ENCODE measurements around the gene HDGFL2. TPM values are rescaled to one million over a fixed set of nuclear protein-coding genes. Genes with fewer than 3 reads are reported as not detected.

Gene HDGFL2
- total RNA-seq (32.7 TPM), polyA plus RNA-seq (10 to 100 TPM; 11.5 to 12.6 (median 12.2) TPM)

- ATAC-seq (ENCODE audit: low read depth in 2 of 2), result no peak
- no peak within 1 kb of the TSS for H3K27ac Mint-ChIP-seq
- Histone ChIP-seq H3K9me3 (ENCODE audit: control insufficient read depth in 2 of 2, low read length in 2 of 2) (no peaks in the 10 kb centered on the region), H3K27ac (ENCODE audit: insufficient read depth, low read length, poor library complexity, severe bottlenecking) (peak within 1 kb of the TSS; percentile 83), H3K27me3 (ENCODE audit: control insufficient read depth, insufficient read depth, low read length) (no peaks in the 10 kb centered on the region), H3K4me3 (ENCODE audit: low read depth, low read length) (peak within 1 kb of the TSS; percentile 92), H3K4me1 (ENCODE audit: control insufficient read depth, insufficient read depth, low read length, poor library complexity, severe bottlenecking) (peaks cover 30% of the 10 kb centered on the region), H3K36me3 (ENCODE audit: control insufficient read depth, insufficient read depth, low read length) (peaks cover 10% of the 10 kb centered on the region)
- no peaks in the 10 kb centered on the region for H3K9me3 Mint-ChIP-seq
- H3K27me3 Mint-ChIP-seq, result no peaks in the 10 kb centered on the region
- H3K36me3 Mint-ChIP-seq, result peaks cover 8% of the 10 kb centered on the region
- peak within 1 kb of the TSS in 3 of 4 donors; percentile 70 to 79 (median 76) for H3K4me3 Mint-ChIP-seq
- DNase-seq, result no peak
- peaks cover 0 to 31% (median 7%) of the 10 kb centered on the region in 4 donors for H3K4me1 Mint-ChIP-seq
These were observed at the start of gene HDGFL2 for GRCh38 chr19:4472174-4472974. Gene HDGFL2, plus strand, starts transcription at chr19:4472297. Its CDS starts 54 bp downstream, at chr19:4472351.

GRCh38 chr19:4423416-4424126, 48.5 kb upstream of the HDGFL2 start:
- no peaks in the 10 kb centered on the region for H3K4me1 ChIP-seq (ENCODE audit: control insufficient read depth, insufficient read depth, low read length, poor library complexity, severe bottlenecking)
- H3K4me1 Mint-ChIP-seq, result no peaks in the 10 kb centered on the region
- H3K27ac ChIP-seq (ENCODE audit: insufficient read depth, low read length, poor library complexity, severe bottlenecking), result no peak overlapping the region
- H3K4me3 Mint-ChIP-seq, result no peak overlapping the region
- no peaks in the 10 kb centered on the region for H3K9me3 Mint-ChIP-seq
- H3K27me3 Mint-ChIP-seq, result no peaks in the 10 kb centered on the region
- H3K27ac Mint-ChIP-seq, result peak overlapping the region in 1 of 3 donors; percentile 32
- no peak overlapping the region for H3K4me3 ChIP-seq (ENCODE audit: low read depth, low read length)
- peaks cover 18% of the 10 kb centered on the region for H3K36me3 Mint-ChIP-seq
- ATAC-seq (ENCODE audit: low read depth in 2 of 2) (no peak), DNase-seq (no peak)
- no peaks in the 10 kb centered on the region for H3K27me3 ChIP-seq (ENCODE audit: control insufficient read depth, insufficient read depth, low read length)
- peaks cover 15% of the 10 kb centered on the region for H3K36me3 ChIP-seq (ENCODE audit: control insufficient read depth, insufficient read depth, low read length)
- H3K9me3 ChIP-seq (ENCODE audit: control insufficient read depth in 2 of 2, low read length in 2 of 2), result no peaks in the 10 kb centered on the region

GRCh38 chr19:4425537-4425936, 46.6 kb upstream of the HDGFL2 start:
- H3K4me1 ChIP-seq (ENCODE audit: control insufficient read depth, insufficient read depth, low read length, poor library complexity, severe bottlenecking), result no peaks in the 10 kb centered on the region
- H3K36me3 ChIP-seq (ENCODE audit: control insufficient read depth, insufficient read depth, low read length), result peaks cover 26% of the 10 kb centered on the region
- no peaks in the 10 kb centered on the region for H3K9me3 Mint-ChIP-seq
- peaks cover 28% of the 10 kb centered on the region for H3K36me3 Mint-ChIP-seq
- no peaks in the 10 kb centered on the region for H3K27me3 Mint-ChIP-seq
- H3K4me1 Mint-ChIP-seq, result no peaks in the 10 kb centered on the region
- H3K27ac Mint-ChIP-seq, result peak overlapping the region in 2 of 3 donors; percentile 20 to 52
- no peak overlapping the region for H3K4me3 ChIP-seq (ENCODE audit: low read depth, low read length)
- H3K27ac ChIP-seq (ENCODE audit: insufficient read depth, low read length, poor library complexity, severe bottlenecking), result no peak overlapping the region
- no peak for DNase-seq
- no peaks in the 10 kb centered on the region for H3K27me3 ChIP-seq (ENCODE audit: control insufficient read depth, insufficient read depth, low read length)
- H3K9me3 ChIP-seq (ENCODE audit: control insufficient read depth in 2 of 2, low read length in 2 of 2), result no peaks in the 10 kb centered on the region
- H3K4me3 Mint-ChIP-seq, result no peak overlapping the region
- no peak for ATAC-seq (ENCODE audit: low read depth in 2 of 2)

- Mint-ChIP-seq H3K4me1 (no peaks in the 10 kb centered on the region), H3K27ac (peak overlapping the region in 1 of 3 donors; percentile 63), H3K27me3 (no peaks in the 10 kb centered on the region), H3K9me3 (no peaks in the 10 kb centered on the region), H3K4me3 (no peak overlapping the region), H3K36me3 (peaks cover 29% of the 10 kb centered on the region)
- ATAC-seq (ENCODE audit: low read depth in 2 of 2) (no peak), DNase-seq (no peak)
- Histone ChIP-seq H3K27ac (ENCODE audit: insufficient read depth, low read length, poor library complexity, severe bottlenecking) (no peak overlapping the region), H3K36me3 (ENCODE audit: control insufficient read depth, insufficient read depth, low read length) (peaks cover 19% of the 10 kb centered on the region), H3K4me1 (ENCODE audit: control insufficient read depth, insufficient read depth, low read length, poor library complexity, severe bottlenecking) (no peaks in the 10 kb centered on the region), H3K9me3 (ENCODE audit: control insufficient read depth in 2 of 2, low read length in 2 of 2) (no peaks in the 10 kb centered on the region), H3K4me3 (ENCODE audit: low read depth, low read length) (no peak overlapping the region), H3K27me3 (ENCODE audit: control insufficient read depth, insufficient read depth, low read length) (no peaks in the 10 kb centered on the region)
These were observed 43.6 kb upstream of the HDGFL2 start for GRCh38 chr19:4428326-4428975.

GRCh38 chr19:4429256-4429655, 42.8 kb upstream of the HDGFL2 start:
- no peak for DNase-seq
- H3K4me3 ChIP-seq (ENCODE audit: low read depth, low read length), result no peak overlapping the region
- H3K4me1 Mint-ChIP-seq, result no peaks in the 10 kb centered on the region
- ATAC-seq (ENCODE audit: low read depth in 2 of 2), result no peak
- peaks cover 19% of the 10 kb centered on the region for H3K36me3 ChIP-seq (ENCODE audit: control insufficient read depth, insufficient read depth, low read length)
- H3K27ac Mint-ChIP-seq, result no peak overlapping the region
- H3K9me3 ChIP-seq (ENCODE audit: control insufficient read depth in 2 of 2, low read length in 2 of 2), result no peaks in the 10 kb centered on the region
- no peak overlapping the region for H3K27ac ChIP-seq (ENCODE audit: insufficient read depth, low read length, poor library complexity, severe bottlenecking)
- H3K9me3 Mint-ChIP-seq, result no peaks in the 10 kb centered on the region
- H3K27me3 ChIP-seq (ENCODE audit: control insufficient read depth, insufficient read depth, low read length), result no peaks in the 10 kb centered on the region
- no peak overlapping the region for H3K4me3 Mint-ChIP-seq
- H3K4me1 ChIP-seq (ENCODE audit: control insufficient read depth, insufficient read depth, low read length, poor library complexity, severe bottlenecking), result no peaks in the 10 kb centered on the region
- H3K36me3 Mint-ChIP-seq, result peaks cover 27% of the 10 kb centered on the region
- no peaks in the 10 kb centered on the region for H3K27me3 Mint-ChIP-seq

GRCh38 chr19:4429771-4430171, 42.3 kb upstream of the HDGFL2 start:
- peak overlapping the region in 1 of 3 donors; percentile 69 for H3K27ac Mint-ChIP-seq
- ATAC-seq (ENCODE audit: low read depth in 2 of 2) (no peak), DNase-seq (no peak)
- Histone ChIP-seq H3K27ac (ENCODE audit: insufficient read depth, low read length, poor library complexity, severe bottlenecking) (no peak overlapping the region), H3K4me1 (ENCODE audit: control insufficient read depth, insufficient read depth, low read length, poor library complexity, severe bottlenecking) (no peaks in the 10 kb centered on the region), H3K36me3 (ENCODE audit: control insufficient read depth, insufficient read depth, low read length) (peaks cover 22% of the 10 kb centered on the region), H3K9me3 (ENCODE audit: control insufficient read depth in 2 of 2, low read length in 2 of 2) (no peaks in the 10 kb centered on the region), H3K4me3 (ENCODE audit: low read depth, low read length) (no peak overlapping the region), H3K27me3 (ENCODE audit: control insufficient read depth, insufficient read depth, low read length) (no peaks in the 10 kb centered on the region)
- no peaks in the 10 kb centered on the region for H3K27me3 Mint-ChIP-seq
- peaks cover 32% of the 10 kb centered on the region for H3K36me3 Mint-ChIP-seq
- no peak overlapping the region for H3K4me3 Mint-ChIP-seq
- no peaks in the 10 kb centered on the region for H3K9me3 Mint-ChIP-seq
- H3K4me1 Mint-ChIP-seq, result no peaks in the 10 kb centered on the region

- Histone ChIP-seq H3K4me1 (ENCODE audit: control insufficient read depth, insufficient read depth, low read length, poor library complexity, severe bottlenecking) (no peaks in the 10 kb centered on the region), H3K9me3 (ENCODE audit: control insufficient read depth in 2 of 2, low read length in 2 of 2) (no peaks in the 10 kb centered on the region), H3K36me3 (ENCODE audit: control insufficient read depth, insufficient read depth, low read length) (peaks cover 16% of the 10 kb centered on the region), H3K4me3 (ENCODE audit: low read depth, low read length) (no peak overlapping the region), H3K27ac (ENCODE audit: insufficient read depth, low read length, poor library complexity, severe bottlenecking) (no peak overlapping the region), H3K27me3 (ENCODE audit: control insufficient read depth, insufficient read depth, low read length) (no peaks in the 10 kb centered on the region)
- peaks cover 29% of the 10 kb centered on the region for H3K36me3 Mint-ChIP-seq
- no peak overlapping the region for H3K4me3 Mint-ChIP-seq
- DNase-seq, result no peak
- H3K9me3 Mint-ChIP-seq, result no peaks in the 10 kb centered on the region
- no peaks in the 10 kb centered on the region for H3K27me3 Mint-ChIP-seq
- H3K4me1 Mint-ChIP-seq, result no peaks in the 10 kb centered on the region
- H3K27ac Mint-ChIP-seq, result no peak overlapping the region
- peak; percentile 55 to 56 for ATAC-seq (ENCODE audit: low read depth in 2 of 2)
These were observed 41.3 kb upstream of the HDGFL2 start for GRCh38 chr19:4430760-4431159.

Data from CD4-positive, CD25-positive, alpha-beta regulatory T cell (primary cell).